GM21528 (cell line): ENCODE data around the gene SRRM5.

Source experiments
- ATAC-seq: cut with Tn5 transposase; IDR thresholded peaks from one replicate; pipeline ENCODE4 v1.9.1; 2021; ENCODE audit warnings: mild to moderate bottlenecking, moderate library complexity; ENCODE audit not compliant: unreplicated experiment, low FRiP score

The SRRM5 gene

DNA sequence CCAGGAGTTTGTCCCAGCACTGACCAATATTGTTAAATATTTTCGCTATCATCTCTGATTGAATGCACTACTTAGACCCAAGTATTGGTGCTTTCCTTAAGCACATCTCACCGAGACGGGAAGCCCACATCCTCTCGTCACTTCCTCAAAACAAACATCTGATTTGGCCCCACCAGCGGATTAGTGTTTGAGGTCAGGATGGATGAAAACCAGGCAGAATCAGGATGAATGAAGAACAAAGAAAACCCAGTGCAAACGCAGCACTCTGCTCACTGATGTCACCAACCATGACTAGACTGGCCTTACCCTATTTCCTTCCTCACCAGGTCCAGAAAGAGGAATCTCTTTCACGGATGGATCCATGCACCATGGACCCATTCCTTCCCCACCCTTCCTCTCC, 52.1 kb downstream of the SRRM5 start:
- no peak for ATAC-seq
